Measurements from ENCODE around the gene IP6K2.

- no peak for TF ChIP-seq POLR2A (IDR thresholded peaks at IDR 0.05)
- TF ChIP-seq CTCF (IDR thresholded peaks at IDR 0.05): no peak
Measured at GRCh38 chr3:48656841-48657281, 60.2 kb downstream of the IP6K2 start.
